Esophagus squamous epithelium (tissue), 4 donors: ENCODE data around the gene BPGM.

ENCODE experiments used
- CTCF ChIP-seq, 6 experiments: fragments of 450-650 bp in 4 of 6; fragments of 200-600 bp in 2 of 6; sonication (generic) in 2 of 6; IDR thresholded peaks; one replicate each; pipeline ENCODE4 v1.5.1; 2016 to 2019; ENCODE audit warnings: antibody characterized with exemption in 6 of 6, mild to moderate bottlenecking in 4 of 6, moderate library complexity in 4 of 6
- POLR2A ChIP-seq, 4 donors: fragments of 450-650 bp; IDR thresholded peaks; one replicate each; pipeline ENCODE4 v1.6.1; 2017; ENCODE audit warnings: antibody characterized with exemption in 4 of 4, mild to moderate bottlenecking in 4 of 4, moderate library complexity in 3 of 4

- no peak for TF ChIP-seq CTCF (IDR thresholded peaks at IDR 0.05)
- TF ChIP-seq POLR2A (IDR thresholded peaks at IDR 0.05) = no peak
These were observed 51.8 kb downstream of the BPGM start for GRCh38 chr7:134698481-134698880.
